ENCODE data around the gene FAM43A.

The FAM43A gene

DNA sequence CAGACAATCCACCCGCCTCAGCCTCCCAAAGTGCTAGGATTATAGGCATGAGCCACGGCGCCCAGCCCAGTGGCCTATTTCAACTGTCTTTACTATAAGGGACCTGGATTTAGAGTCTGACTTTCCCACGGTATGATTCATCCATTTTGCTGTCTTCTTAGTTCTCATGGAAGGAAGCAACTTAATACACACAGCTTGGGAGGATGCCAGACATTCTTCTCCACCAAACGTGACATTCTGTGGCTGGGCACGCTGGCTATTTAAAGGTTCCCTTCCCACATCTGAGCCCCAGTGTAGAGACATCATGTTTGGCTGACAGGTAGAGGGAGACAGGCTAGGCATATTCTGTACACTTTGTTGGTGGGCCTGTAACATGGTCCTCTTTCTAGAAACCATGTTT, 26.2 kb downstream of the FAM43A start:
- DNase-seq (ENCODE audit: low read depth): no peak

DNA sequence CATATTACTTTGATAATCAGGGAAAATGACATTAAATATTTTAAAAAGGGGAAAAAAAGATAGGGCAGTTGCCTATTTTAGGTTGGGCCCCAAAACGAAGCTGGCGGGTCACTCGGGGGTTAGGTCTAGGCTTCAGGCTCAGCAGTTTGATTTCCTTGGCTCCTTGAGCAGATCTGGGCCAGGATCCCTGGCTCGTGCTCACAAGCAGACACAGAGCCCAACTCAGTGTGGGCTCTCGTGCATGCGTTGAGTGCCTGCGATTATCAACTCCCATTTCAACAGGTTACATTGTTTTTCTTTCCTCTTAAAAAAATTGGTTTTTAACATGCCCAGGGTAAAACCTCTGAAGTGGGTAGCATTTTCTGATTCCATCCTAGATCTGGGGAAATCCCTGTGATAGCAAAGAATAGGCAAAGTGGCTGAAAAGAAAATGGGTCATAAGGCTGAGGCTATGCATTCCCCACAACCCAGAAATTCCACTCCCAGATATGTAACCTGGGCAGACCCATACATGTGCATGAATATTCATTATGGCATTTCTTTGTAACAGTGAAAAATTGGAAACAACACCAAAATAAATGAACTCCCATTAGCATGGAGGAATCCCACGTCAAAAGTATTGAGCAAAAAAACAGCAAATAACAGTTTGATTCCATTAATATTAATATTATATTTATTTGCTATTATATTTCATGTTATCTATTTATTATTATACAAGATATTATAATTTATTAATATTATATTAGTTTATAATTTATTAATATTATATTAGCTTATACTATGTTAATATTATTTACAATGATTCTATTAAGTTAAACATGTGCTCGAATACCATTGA, 27.8 kb downstream of the FAM43A start:
- no peak for DNase-seq (ENCODE audit: low read depth)

DNA sequence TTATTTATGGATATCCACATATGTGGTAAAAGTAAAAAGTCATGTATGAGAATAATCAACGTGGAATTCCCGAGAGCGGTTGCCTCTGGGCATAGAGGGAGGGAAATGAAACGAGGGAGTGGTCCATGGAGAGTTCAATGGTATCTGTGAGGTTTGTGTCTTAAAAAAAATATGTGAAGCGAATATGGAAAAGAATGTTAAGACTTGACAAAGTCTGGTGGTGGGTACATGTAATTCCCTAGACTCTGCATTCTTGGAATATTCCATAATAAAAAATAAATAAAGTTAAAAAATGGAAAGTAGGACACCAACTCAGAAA, 28.4 kb downstream of the FAM43A start:
- DNase-seq (ENCODE audit: low read depth): no peak

DNA sequence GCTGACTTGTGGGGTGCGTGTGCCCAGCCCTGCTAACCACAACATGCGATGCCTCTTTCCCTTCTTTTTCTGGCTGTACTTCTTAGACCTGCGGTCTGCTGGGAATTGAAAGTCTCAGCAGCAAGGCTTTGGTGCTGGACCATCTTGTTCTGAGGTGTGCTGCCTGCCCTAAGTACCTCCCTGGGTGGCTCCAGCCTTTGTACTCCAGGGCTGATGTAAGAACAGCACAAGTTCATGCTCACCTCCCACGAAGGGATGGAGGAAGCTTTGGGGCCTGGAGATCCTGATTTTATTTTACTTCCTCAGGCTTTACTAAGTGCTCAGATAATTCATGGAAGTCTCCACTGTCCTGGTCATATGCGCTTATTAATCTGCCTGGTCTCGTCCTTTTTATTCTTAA, 28.9 kb downstream of the FAM43A start:
- no peak for DNase-seq (ENCODE audit: low read depth)

DNA sequence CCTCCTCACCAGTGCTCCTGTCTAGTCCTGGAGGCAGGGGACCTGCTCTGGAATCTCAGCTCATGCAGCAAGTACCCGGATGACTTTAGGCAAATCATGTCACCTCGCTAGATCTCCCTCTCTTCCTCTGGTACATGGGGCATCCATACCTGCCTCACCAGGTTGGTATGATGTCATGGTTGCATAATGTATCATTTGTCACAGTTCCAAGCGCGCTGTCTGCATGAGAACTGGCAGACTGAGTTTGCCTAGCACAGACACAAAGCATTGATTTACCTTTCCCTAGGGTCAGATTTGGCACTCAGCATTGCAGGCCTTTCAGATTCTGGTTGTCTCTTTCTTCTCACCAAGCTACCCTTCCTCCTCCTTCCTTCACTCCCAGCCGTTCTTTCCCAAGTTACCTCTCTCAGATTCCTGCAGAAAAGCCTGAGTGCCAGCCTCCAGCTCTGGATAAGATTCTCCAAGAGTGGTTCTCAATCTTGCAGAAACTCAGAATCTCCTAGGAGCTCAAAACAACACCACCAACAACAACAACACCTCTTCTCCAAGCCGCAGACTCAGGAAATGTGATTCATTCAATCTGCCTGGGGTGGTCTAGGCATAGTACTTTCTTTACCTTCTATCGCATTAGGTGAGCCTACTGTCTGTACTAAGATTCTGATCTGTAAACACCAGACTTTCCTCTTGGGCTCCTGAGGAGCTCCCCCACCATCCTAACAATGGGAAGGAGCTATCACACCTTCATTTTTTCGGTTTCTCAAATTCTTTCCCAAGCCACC, 29.5 kb downstream of the FAM43A start:
- DNase-seq (ENCODE audit: low read depth): no peak

DNA sequence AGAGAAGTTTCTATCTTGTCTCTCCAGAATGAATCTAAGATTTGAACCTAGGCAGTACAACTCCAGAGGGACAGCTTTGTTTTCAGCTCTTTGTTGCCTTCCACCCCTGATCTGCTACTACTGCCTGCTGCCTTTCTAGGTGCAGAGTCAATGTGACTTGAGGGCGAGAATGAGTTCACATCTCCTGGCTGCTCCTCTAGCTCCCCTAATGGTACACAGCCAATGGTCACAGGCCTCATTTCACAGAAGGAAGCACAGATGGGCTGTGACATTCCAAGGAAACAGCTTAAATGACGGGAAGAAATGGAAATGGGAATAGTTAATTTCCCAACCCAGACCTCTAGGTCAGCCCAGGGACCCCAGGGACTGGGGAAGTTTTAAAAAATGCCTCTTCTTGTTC, 32.4 kb downstream of the FAM43A start:
- DNase-seq (ENCODE audit: low read depth): no peak

DNA sequence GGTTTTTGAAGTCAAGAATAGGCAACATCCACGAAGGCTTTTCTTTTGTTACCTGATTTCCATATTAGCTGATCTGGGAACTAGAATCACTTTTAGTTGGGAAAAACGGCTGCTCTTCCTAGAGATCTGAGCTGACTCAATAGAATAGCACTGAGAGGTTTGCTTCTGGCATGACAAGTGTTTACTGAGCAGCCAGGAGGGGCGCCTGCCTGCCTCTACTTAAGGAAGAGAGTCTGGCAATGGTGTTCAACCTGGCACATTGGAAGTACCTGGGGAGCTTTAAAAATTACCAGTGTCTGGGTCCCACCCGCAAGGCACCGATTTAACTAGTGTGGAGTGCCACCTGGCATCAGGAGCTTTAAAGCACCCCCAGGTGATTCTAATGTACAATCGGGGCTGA, 34.4 kb downstream of the FAM43A start:
- DNase-seq (ENCODE audit: low read depth): no peak

DNA sequence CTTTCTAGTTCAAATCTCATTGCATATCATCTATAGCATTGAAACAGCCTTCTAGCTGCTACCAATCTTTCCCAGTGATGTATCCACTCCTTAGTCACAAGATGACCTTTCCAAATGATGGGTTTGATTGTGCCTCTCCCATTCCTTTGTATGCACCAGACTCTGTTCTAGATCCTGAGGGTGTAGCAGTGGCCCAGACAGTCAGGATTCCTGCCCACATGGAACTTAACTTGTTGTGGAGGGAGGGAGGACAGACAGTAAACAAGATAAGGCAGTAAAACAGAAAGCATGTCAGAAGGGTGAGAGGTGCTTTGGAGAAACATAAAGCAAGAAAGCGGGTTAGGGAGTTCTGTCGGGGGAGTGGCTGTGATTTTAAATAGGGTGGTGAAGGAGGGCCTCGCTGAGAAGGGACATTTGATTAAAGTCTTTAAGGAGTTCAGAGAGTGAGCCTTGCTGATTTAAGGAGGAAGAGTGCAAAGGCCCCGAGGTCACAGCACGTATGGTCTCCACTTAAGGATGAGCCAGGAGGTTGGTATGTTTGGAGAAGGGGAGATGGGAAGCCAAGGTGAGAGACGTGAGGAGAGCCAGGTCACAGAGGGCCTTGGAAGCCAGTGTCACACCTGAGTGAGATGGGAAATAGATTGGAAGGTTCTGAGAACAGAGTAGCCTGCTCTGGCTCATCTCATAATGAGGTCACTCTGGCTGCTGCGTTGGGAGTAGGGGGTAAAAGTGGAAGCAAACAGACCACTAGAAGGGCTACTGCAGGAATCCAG, 38.3 kb downstream of the FAM43A start:
- no peak for DNase-seq (ENCODE audit: low read depth)

DNA sequence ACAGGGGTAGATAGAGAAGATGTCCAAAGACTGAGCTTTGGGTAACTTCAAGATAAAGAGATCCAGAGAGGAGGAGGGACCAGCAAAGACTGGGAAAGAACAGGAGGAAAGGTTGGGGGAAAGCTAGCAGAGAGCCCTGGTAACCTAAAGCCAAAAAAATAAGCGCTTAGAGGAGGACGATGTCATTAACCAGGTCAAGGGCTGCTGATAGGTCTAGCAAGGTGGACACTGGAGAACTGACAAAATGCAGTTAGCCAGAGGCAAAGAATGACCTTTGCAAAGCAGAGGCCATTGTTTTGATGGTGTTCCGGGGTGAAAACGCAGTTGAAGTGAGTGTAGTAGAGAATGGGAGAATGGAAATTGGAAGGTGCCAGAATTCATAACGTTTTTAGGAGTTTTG, 39.7 kb downstream of the FAM43A start:
- no peak for DNase-seq (ENCODE audit: low read depth)

DNA sequence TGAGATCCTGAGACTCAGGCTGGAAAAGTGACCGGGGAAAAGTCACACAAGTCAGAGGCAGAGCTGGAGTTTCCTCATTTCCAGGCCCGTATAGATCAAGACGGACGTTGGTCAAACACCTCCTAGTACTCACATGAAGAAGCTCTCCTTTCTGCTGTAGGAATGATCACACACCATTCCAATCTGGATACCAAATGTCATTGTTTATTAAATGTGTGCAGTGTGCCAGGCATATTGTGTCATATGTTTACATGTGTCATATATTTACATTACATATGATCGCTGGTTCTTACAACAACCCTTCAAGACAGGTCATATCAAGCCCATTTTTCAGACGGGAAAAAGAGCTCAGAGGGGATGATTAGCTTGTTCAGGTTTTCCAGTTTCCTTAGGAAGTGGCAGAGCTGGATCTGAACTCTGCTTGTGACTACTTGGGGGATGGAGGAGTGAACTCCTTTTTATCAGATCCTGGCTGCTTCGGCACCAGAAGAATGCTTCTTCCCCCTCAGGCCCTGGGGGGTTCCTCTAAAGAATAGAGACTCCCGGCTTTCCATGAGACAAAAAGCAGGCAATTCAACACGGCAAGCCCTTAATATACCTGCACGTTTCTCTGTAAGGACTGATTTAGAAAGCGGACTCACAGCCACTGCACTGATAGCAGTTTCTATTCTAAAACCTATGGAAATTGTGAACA, 41.9 kb downstream of the FAM43A start:
- DNase-seq (ENCODE audit: low read depth): no peak

DNA sequence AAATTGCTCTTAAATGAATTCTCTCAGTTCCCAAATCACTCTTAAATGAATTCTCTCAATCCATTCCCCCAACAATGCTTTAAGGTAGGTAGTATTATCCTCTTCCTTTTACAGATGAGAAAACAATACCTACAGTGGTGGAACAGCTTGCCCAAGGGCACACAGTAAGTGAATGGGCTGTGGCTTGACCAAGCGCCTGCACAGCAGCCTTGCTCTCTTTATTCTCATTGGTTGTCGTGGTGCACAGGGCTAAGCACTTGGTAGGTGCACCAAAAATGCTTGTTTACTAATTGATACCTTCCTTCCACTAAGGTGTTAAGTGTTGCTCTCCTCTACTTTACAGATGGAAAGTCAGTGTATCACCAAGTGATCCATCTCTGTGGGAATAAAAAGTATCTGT, 43.3 kb downstream of the FAM43A start:
- no peak for DNase-seq (ENCODE audit: low read depth)

DNA sequence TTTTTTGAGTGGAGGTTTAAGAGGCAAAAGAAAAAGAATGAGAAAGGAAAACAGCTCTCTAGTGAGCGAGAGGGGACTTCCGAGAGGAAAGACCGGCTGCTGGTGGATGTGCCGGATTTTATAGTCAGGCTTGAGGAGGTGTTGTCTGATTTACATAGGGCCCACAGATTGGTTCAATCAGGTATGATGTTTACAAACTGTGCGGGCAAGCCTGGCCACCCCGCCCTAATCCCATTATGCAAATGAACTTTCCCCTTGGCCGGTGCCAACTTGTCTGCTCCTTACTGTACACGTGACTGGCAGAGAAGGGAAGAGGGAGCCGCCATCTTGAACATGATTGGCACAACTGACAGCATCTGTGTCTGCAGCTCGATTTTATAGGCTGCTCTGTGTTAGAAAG, 44.7 kb downstream of the FAM43A start:
- no peak for DNase-seq (ENCODE audit: low read depth)

DNA sequence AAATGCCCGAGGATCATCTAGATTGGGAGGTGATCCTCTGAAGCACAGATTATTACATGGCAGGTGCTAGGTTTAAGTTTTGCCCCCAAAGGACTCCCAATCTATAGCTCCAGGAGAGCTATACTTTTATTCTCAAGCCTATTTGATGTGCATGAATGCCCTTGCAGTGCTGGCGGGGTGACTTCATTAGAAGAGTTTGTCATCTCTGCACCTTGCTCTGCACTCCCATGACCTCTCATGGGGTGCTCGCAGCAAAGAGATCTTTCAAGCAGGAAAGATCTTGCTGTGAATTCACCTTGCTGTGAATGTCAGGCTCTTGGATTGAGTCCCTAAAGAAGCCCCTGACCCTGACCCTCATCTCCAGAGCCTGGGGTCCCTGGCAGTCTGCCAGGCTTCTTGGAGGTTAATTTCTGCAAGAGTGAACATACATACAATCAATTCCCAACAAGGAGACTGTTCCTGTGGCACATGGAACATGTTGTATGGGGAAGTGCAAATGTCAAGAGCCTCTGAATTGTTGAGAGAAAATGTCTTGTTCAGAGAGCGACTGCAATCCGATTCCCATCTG, 45.9 kb downstream of the FAM43A start:
- no peak for DNase-seq (ENCODE audit: low read depth)

DNA sequence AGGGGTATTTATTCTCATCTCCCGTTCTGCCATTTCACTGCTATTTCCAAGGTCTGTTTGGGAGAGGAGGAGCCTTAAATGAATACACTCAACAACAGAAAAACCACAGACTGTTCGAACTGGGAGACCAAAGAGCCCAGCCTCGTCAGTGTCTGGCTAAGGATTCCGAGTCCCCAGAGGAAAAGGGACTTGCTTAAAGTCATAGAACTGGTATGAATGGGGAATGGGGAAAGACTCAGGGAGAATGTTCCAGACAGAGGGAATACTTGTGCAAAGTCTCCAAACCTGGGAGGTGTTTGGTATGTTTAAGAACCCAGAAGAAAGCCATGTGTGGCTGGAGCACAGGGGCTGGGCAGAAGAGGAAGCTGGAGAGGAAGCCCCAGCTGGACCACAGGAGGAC, 46.9 kb downstream of the FAM43A start:
- DNase-seq (ENCODE audit: low read depth): no peak

DNA sequence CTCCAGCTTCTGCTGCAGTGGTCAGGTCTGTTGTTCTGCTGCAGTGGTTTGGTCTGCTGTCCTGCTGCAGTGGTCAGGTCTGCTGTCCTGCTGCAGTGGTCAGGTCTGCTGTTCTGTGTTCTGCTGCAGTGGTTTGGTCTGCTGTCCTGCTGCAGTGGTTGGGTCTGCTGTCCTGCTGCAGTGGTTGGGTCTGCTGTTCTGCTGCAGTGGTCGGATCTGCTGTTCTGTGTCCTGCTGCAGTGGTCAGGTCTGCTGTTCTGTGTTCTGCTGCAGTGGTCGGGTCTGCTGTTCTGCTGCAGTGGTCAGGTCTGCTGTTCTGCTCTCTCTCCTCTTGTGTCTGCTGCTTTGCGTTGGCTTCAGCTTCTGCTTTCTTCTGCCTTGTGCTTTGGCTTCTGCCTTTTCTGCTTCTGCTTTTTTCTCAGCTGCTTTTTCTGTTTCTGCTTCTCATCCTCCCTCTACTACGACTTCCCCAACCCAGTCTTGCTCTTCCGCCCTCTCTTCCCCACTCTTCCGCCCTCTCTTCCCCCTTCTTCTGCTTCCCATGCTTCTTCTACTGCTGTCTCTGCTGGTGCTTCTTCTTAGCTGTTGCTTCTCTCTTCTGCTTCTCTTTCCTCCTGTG, 50.7 kb downstream of the FAM43A start:
- no peak for DNase-seq (ENCODE audit: low read depth)

DNA sequence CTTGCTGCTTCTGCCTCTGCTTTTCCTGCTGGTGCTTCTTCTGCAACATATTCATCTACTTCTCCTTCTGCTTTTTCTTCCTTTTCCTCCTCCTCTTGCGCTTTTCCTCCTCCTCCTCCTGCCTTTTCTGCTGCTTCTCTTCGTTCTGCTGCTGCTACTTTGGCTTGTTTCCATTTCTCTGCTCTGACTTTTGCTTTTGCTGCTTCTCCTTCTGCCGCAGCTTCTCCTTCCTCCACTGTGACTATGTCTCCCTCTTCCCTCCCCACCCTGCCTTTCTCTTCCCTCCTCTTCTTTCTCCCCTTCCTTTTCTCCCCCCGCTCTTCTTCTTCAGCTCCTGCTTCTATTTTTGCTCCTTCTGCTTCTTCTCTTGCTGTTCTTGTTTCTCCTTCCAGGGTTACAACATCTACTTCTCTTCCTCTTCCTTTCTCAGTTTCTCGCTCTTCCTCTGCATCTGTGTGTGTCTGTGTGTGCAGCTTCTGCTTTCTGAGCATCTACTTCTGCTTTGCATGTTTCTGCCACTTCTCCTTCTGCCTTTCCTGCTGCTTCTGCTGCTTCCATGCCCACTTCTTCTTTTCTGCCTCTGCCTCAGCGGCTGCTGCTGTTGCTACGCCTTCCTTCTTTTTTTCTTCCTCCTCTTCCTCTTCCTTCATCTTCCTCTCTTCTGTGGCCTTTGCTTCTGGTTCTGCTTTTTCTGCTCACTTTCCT, 51.4 kb downstream of the FAM43A start:
- no peak for DNase-seq (ENCODE audit: low read depth)
